T-helper 2 cell treated with Interferon-gamma antibody and Interleukin-4, amounts not matched to agents 100 ng/mL and 5 ng/mL, for 36 hours (primary cell): ENCODE measurements around the gene BSCL2. TPM values are rescaled to one million over a fixed set of nuclear protein-coding genes. Genes with fewer than 3 reads are reported as not detected.

Source experiments
- total RNA-seq: library from RNA; stranded (reverse); gene quantifications from 2 replicates; pipeline ENCODE4 v1.2.3, GENCODE V29; 2022

Gene BSCL2
- total RNA-seq, 1 donor from 2014 or later: 28.4 TPM

Other genes starting within 250 kb of the BSCL2 start
- 288 and 291 TPM in 2 replicates for gene AHNAK, start 160.6 kb downstream of the BSCL2 start, total RNA-seq
- 1,326 and 1,342 TPM in 2 replicates for gene EEF1G, start 133.5 kb downstream of the BSCL2 start, total RNA-seq
- 26.4 and 30.9 TPM in 2 replicates for gene TUT1, start 115.9 kb downstream of the BSCL2 start, total RNA-seq
- gene MTA2, start 105.6 kb downstream of the BSCL2 start, total RNA-seq: 257 and 262 TPM in 2 replicates
- 126 and 133 TPM in 2 replicates for gene EML3, start 94.6 kb downstream of the BSCL2 start, total RNA-seq
- gene ROM1, start 94.2 kb downstream of the BSCL2 start, total RNA-seq: 0.95 and 1.0 TPM in 2 replicates
- gene B3GAT3, start 85.4 kb downstream of the BSCL2 start, total RNA-seq: 65.4 and 69.3 TPM in 2 replicates
- 275 and 283 TPM in 2 replicates for gene GANAB, start 60.8 kb downstream of the BSCL2 start, total RNA-seq
- gene INTS5, start 54.1 kb downstream of the BSCL2 start, total RNA-seq: 31.0 and 31.8 TPM in 2 replicates
- gene C11orf98, start 42.2 kb downstream of the BSCL2 start, total RNA-seq: 99.6 and 105 TPM in 2 replicates
- 21.3 and 24.7 TPM in 2 replicates for gene CSKMT, start 42.1 kb downstream of the BSCL2 start, total RNA-seq
- gene UQCC3, start 35.8 kb downstream of the BSCL2 start, total RNA-seq: 8.7 and 9.2 TPM in 2 replicates
- gene LBHD1, start 35.2 kb downstream of the BSCL2 start, total RNA-seq: 18.9 and 20.7 TPM in 2 replicates
- 113 and 119 TPM in 2 replicates for gene UBXN1, start 28.4 kb downstream of the BSCL2 start, total RNA-seq
- gene LRRN4CL, start 17.9 kb downstream of the BSCL2 start, total RNA-seq: 0.25 and 0.32 TPM in 2 replicates
- gene GNG3, start 252 bp upstream of the BSCL2 start, total RNA-seq: 0.30 TPM in 1 of 2 replicates, not detected in the other
- gene HNRNPUL2, start 20.0 kb upstream of the BSCL2 start, total RNA-seq: 69.9 and 72.6 TPM in 2 replicates
- 37.0 and 39.9 TPM in 2 replicates for gene TTC9C, start 21.1 kb upstream of the BSCL2 start, total RNA-seq
- gene ZBTB3, start 46.7 kb upstream of the BSCL2 start, total RNA-seq: 12.9 and 13.9 TPM in 2 replicates
- 101 and 104 TPM in 2 replicates for gene POLR2G, start 54.2 kb upstream of the BSCL2 start, total RNA-seq
- 21.6 and 21.9 TPM in 2 replicates for gene TAF6L, start 64.0 kb upstream of the BSCL2 start, total RNA-seq
- 37.1 and 37.2 TPM in 2 replicates for gene TMEM179B, start 80.0 kb upstream of the BSCL2 start, total RNA-seq
- 19.6 and 19.8 TPM in 2 replicates for gene TMEM223, start 84.6 kb upstream of the BSCL2 start, total RNA-seq
- 86.2 and 91.7 TPM in 2 replicates for gene NXF1, start 98.0 kb upstream of the BSCL2 start, total RNA-seq
- gene STX5, start 124.6 kb upstream of the BSCL2 start, total RNA-seq: 39.4 and 39.8 TPM in 2 replicates
- gene TEX54, start 125.4 kb upstream of the BSCL2 start, total RNA-seq: 0.77 TPM in 1 of 2 replicates, not detected in the other
- gene WDR74, start 132.2 kb upstream of the BSCL2 start, total RNA-seq: 77.5 and 81.6 TPM in 2 replicates
- gene SLC3A2, start 173.5 kb upstream of the BSCL2 start, total RNA-seq: 163 TPM in 2 replicates
- not detected in 2 replicates for gene CHRM1, start 213.9 kb upstream of the BSCL2 start, total RNA-seq